PFSK-1 (cell line): ENCODE data around the gene FBXL7.

ENCODE experiments used
- FOXP2 ChIP-seq: optimal IDR thresholded peaks from 2 replicates; pipeline ENCODE3; 2011; ENCODE audit warnings: borderline replicate concordance, control low read depth, inconsistent platforms; ENCODE audit not compliant: insufficient read depth; ENCODE audit errors: extremely low read length, extremely low read depth
- POLR2AphosphoS5 ChIP-seq: IDR thresholded peaks from 2 replicates; pipeline ENCODE4 v1.6.1; 2012; ENCODE audit warnings: low read depth, mild to moderate bottlenecking, control low read depth, low read length, moderate library complexity
- SIN3A ChIP-seq: IDR thresholded peaks from 2 replicates; pipeline ENCODE4 v1.6.1; 2012; ENCODE audit warnings: mild to moderate bottlenecking, low read length, moderate library complexity, borderline replicate concordance; ENCODE audit not compliant: insufficient read depth
- TAF1 ChIP-seq: IDR thresholded peaks from 2 replicates; pipeline ENCODE4 v1.6.1; 2012; ENCODE audit warnings: low read length, control low read depth, borderline replicate concordance; ENCODE audit not compliant: insufficient read depth
- TF ChIP-seq, protein P1 (sequence below), 2 experiments: IDR thresholded peaks; 2 replicates each; pipeline versions ENCODE4 v1.6.1 to v1.8.0; 2011 to 2012; ENCODE audit warnings: low read depth in 2 of 2, low read length in 2 of 2, control low read depth in 1 of 2, inconsistent platforms in 1 of 2, mild to moderate bottlenecking in 1 of 2, moderate library complexity in 1 of 2; ENCODE audit not compliant: insufficient read depth in 1 of 2

The FBXL7 gene

DNA sequence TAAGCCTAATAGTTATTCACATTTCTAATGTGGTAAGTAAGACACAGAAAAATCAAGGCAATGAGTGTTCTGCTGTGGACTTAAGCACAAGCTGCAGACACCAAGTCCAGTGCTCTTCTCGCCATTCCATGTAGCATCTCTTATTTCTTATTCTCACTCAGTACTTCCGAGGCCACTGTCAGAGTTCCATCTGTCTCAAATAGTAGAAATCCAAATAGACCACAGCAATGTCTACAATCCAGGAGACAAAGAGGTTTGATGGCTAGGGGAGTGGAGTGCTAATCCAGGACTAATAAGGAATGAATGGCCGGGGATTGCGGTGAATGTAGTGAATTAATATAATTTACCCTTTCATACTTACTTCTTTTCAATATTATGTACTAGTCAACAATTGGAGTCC is 147.3 kb downstream of the FBXL7 start:
- TF ChIP-seq, protein P1, sequence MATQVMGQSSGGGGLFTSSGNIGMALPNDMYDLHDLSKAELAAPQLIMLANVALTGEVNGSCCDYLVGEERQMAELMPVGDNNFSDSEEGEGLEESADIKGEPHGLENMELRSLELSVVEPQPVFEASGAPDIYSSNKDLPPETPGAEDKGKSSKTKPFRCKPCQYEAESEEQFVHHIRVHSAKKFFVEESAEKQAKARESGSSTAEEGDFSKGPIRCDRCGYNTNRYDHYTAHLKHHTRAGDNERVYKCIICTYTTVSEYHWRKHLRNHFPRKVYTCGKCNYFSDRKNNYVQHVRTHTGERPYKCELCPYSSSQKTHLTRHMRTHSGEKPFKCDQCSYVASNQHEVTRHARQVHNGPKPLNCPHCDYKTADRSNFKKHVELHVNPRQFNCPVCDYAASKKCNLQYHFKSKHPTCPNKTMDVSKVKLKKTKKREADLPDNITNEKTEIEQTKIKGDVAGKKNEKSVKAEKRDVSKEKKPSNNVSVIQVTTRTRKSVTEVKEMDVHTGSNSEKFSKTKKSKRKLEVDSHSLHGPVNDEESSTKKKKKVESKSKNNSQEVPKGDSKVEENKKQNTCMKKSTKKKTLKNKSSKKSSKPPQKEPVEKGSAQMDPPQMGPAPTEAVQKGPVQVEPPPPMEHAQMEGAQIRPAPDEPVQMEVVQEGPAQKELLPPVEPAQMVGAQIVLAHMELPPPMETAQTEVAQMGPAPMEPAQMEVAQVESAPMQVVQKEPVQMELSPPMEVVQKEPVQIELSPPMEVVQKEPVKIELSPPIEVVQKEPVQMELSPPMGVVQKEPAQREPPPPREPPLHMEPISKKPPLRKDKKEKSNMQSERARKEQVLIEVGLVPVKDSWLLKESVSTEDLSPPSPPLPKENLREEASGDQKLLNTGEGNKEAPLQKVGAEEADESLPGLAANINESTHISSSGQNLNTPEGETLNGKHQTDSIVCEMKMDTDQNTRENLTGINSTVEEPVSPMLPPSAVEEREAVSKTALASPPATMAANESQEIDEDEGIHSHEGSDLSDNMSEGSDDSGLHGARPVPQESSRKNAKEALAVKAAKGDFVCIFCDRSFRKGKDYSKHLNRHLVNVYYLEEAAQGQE (IDR thresholded peaks at IDR 0.05; ENCODE audit: insufficient read depth in 1 of 2, low read depth in 2 of 2, low read length in 2 of 2), result no peak
- TF ChIP-seq SIN3A, result no peak
- no peak for TF ChIP-seq POLR2AphosphoS5
- TF ChIP-seq TAF1, result no peak
- no peak for TF ChIP-seq FOXP2

GRCh38 chr5:15650266-15650665 is 150.3 kb downstream of the FBXL7 start:
- TF ChIP-seq, protein P1 (IDR thresholded peaks at IDR 0.05; ENCODE audit: insufficient read depth in 1 of 2, low read depth in 2 of 2, low read length in 2 of 2), result no peak
- TF ChIP-seq SIN3A (no peak), TAF1 (no peak), FOXP2 (no peak), POLR2AphosphoS5 (no peak)

GRCh38 chr5:15654779-15655178 is 154.8 kb downstream of the FBXL7 start:
- TF ChIP-seq POLR2AphosphoS5 (no peak), SIN3A (no peak), TAF1 (no peak), FOXP2 (no peak)
- TF ChIP-seq, protein P1 (IDR thresholded peaks at IDR 0.05; ENCODE audit: insufficient read depth in 1 of 2, low read depth in 2 of 2, low read length in 2 of 2), result no peak

DNA sequence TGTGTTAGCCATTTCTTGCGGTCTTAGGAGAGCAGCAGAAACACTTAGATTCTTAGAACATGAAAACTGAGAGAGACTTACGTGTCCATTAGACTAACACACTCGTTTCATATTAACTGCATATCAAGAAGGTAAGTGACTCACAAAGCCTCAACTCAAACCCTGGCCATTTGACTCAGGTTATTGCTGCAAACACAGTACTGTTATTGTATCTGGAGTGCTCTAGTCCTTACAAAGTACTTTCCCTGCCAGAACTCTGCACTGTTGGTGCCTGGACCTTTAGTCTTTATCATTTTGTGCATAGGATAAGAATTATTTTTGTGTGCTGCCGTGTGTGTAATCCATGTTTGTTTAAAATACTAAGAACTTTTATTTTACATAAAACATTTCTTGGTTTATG is 155.7 kb downstream of the FBXL7 start:
- TF ChIP-seq POLR2AphosphoS5 (no peak), SIN3A (no peak), FOXP2 (no peak), TAF1 (no peak)
- TF ChIP-seq, protein P1 (IDR thresholded peaks at IDR 0.05; ENCODE audit: insufficient read depth in 1 of 2, low read depth in 2 of 2, low read length in 2 of 2), result no peak

DNA sequence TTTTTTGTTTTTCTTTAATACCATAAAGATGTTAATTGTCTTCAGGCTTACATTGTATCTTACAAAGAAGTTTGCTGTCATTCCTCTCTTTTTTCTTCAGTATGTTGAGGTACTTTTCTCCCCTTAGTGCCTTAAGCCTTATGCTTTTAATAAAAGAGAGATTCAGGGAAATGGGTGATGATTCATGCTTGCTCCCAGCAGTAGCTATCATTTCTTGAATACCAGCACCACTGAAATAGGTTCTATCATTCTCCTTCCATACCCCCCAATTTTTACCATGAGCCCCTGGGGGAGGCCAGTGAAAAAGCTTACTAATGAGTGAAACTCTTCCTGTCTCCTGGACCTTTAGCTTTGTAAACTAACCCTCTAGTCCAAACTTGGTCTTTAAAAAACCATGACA is 165.0 kb downstream of the FBXL7 start:
- TF ChIP-seq, protein P1 (IDR thresholded peaks at IDR 0.05; ENCODE audit: insufficient read depth in 1 of 2, low read depth in 2 of 2, low read length in 2 of 2), result no peak
- TF ChIP-seq FOXP2 (no peak), TAF1 (no peak), SIN3A (no peak), POLR2AphosphoS5 (no peak)
